Endothelial cell of umbilical vein (primary cell): ENCODE measurements around the gene SEC14L6.

Experiments used
- JUN ChIP-seq: IDR thresholded peaks from 2 replicates; pipeline ENCODE4 v1.6.1; 2011; ENCODE audit warnings: borderline replicate concordance, low read depth; ENCODE audit not compliant: insufficient read length, insufficient read depth
- TF ChIP-seq, protein P1 (sequence below), 2 donors: IDR thresholded peaks; 1 replicate in 1 of 2; 2 replicates in 1 of 2; pipeline ENCODE4 v1.5.1; 2011; ENCODE audit warnings: low read length in 2 of 2, mild to moderate bottlenecking in 2 of 2, moderate library complexity in 2 of 2, control low read depth in 1 of 2, inconsistent platforms in 1 of 2, low read depth in 1 of 2; ENCODE audit not compliant: insufficient read depth in 1 of 2; ENCODE audit errors: extremely low read depth in 1 of 2

- TF ChIP-seq, protein P1, sequence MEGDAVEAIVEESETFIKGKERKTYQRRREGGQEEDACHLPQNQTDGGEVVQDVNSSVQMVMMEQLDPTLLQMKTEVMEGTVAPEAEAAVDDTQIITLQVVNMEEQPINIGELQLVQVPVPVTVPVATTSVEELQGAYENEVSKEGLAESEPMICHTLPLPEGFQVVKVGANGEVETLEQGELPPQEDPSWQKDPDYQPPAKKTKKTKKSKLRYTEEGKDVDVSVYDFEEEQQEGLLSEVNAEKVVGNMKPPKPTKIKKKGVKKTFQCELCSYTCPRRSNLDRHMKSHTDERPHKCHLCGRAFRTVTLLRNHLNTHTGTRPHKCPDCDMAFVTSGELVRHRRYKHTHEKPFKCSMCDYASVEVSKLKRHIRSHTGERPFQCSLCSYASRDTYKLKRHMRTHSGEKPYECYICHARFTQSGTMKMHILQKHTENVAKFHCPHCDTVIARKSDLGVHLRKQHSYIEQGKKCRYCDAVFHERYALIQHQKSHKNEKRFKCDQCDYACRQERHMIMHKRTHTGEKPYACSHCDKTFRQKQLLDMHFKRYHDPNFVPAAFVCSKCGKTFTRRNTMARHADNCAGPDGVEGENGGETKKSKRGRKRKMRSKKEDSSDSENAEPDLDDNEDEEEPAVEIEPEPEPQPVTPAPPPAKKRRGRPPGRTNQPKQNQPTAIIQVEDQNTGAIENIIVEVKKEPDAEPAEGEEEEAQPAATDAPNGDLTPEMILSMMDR (IDR thresholded peaks at IDR 0.05; ENCODE audit: extremely low read depth in 1 of 2, insufficient read depth in 1 of 2, low read depth in 1 of 2, low read length in 2 of 2) = no peak
- TF ChIP-seq JUN = no peak
These were observed 8.3 kb downstream of the SEC14L6 start for GRCh38 chr22:30538280-30538679.
